Activated CD4-positive, alpha-beta T cell treated with anti-CD3 and anti-CD28 coated beads, Interleukin-2, Interleukin-6, amounts not matched to agents 100 ng/mL and 50 ng/mL, durations not matched to agents 16 hours and 8 hours (primary cell): ENCODE measurements around the gene ZCCHC10.
"Not testable (repeated sequence)": the region's sequence is repeated elsewhere in the genome, so short reads cannot be mapped to it uniquely, and the experiment has no call there.

Experiments
- DNase-seq: peaks from one replicate; pipeline ENCODE4 v3.0.0-alpha.2; 2020

The ZCCHC10 gene

DNA sequence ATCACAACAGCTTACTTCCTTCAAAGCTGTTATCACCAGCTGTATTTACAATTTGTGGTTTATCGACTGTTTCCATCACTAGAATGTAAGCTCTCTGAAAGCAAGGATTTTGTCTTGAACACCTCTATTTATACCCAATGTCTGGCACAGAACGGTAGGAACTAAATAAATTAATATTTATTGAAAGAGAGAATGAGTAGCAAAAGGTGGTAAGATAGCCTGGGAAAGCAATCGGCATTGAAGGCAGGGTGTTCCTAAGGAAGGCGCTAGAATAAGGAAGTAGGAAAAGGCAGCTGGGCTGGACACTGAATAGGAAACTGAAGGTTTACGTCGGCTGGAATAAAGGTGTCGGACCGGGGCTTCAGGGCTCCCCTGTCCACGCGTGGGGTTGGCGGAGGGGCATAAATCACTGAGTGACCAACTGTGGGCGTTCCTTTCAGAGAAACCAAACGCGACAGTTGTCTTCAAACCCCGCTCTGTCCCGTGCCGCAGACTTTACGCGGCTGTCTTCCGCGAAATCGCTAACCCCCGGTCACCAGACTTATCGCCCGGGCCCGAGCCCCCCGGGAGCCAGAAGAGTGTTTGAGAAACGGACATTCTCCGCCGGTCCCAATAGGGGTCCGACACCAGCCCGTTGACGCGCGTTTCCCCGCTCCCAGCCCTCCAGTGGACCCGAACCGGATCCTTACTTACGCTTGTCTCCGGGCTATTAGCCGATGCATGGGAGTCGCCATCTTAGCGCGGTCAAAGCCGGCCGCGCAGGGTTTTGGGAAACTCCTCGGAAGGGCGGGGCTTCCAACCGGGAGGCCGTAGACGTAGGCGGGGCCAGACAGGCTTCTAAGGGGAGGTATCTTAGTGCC lies at the start of gene ZCCHC10:
Gene ZCCHC10, minus strand, starts transcription at position 746 of the 860 bp plus-strand sequence. Its CDS starts 12 bp downstream, at position 734.
- DNase-seq, result peak; percentile 96

DNA sequence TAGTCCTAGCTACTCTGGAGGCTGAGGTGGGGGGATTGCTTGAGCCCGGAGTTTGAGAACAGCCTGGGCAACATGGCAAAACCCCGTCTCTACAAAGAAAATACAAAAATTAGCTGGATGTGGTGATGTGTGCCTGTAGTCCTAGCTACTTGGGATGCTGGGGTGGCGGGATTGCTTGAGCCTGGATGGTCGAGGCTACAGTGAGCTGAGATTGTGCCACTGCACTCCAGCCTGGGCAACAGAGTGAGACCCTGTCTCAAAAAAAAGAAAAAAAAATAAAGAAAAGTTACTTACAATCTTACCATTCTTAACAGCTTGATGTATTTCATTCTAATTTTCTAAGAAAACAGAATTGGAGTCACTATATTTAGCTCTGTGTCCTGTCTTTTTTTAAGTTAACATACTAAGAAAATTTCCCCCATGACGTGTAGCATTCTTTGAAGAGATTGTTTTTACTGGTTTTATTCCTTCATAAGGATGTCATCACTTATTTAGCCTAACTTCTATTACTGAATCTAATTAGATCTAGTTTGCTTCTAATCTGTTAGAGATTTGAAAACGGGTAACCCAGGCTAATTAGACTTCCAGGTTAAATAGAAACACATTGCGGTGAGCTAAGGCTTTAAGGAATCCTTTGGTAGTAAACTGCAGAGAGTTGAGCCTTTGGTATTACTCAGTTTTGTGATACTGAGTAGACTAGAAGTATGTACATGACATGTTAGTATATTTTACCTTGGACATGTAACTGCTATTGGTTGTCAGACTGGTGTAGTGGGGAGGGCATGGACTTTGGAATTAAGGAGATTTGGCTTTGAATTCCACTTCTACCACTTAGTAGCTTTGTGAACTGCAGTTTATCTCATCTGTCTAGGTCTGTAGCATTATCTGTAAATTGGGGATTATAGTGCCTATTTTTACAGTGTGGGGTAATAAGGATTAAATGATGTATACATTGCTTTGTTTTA lies 49.5 kb upstream of the ZCCHC10 start:
- DNase-seq, result no peak

GRCh38 chr5:133072021-133072420 lies 45.7 kb upstream of the ZCCHC10 start:
- DNase-seq, result no peak

DNA sequence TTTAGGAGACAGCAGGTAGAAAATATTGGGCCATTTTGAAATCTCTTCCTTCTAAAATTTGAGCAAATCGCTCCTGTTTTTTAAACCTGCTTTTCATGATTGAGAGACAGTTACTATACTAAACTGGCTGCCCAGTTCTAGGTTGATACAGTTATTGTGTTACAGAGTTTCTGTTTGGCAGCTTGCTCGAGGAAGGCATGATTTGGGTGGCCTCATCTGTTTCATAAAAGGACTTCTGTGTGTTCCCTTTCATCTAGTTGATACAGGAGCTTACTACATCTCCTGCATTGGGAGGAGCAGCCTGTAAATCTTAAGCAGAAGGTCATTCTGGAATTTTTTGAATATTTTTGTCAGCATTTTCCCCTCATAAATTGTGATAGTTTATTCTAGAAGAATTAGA lies 39.7 kb upstream of the ZCCHC10 start:
- DNase-seq, result no peak

DNA sequence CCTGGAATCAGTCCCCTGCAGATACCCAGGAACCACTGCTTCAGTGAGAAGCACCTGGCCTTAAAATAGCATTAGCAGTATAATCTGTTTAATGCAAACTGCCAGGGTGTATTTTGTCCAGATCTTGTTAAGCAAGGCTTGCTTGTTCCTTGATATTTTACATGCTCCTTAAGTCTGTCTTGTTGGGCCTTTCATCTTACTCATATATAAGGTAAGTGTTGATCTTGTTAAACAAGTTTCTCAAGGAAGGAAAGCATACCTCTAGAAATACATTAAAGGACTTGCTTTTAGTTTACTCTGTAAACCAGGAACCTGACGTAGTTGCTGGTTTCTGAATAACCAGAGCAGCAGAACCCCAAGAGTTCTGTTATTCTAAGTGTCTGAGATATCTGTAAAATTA lies 39.1 kb upstream of the ZCCHC10 start:
- no peak for DNase-seq

GRCh38 chr5:133063965-133064364 lies 37.6 kb upstream of the ZCCHC10 start:
- DNase-seq, result no peak

DNA sequence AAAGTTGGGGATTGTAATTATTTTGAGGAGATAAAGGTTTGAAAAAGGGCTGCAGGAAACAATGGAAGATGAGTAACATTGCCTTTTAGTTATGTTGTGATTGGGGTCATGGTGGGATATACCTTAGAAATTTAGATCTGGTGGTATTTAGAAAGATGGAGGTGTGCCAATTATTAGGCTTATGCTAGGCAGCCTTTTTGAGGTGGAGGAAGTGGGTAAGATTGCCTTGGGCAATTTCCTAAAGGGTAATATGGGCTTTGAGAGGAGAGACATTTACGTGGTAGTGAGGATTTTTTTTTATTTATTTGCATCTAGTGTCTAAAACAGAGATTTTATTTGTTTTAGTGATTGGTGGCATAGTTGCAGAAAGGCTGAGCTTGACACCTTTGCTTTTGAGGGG lies 35.9 kb upstream of the ZCCHC10 start:
- no peak for DNase-seq

GRCh38 chr5:133059621-133060020 lies 33.3 kb upstream of the ZCCHC10 start:
- no peak for DNase-seq

- DNase-seq, result no peak
These were observed 30.5 kb upstream of the ZCCHC10 start for GRCh38 chr5:133056891-133057290.

GRCh38 chr5:133054697-133055471 lies 28.5 kb upstream of the ZCCHC10 start:
- no peak for DNase-seq

GRCh38 chr5:133053448-133053847 lies 27.1 kb upstream of the ZCCHC10 start:
- no peak for DNase-seq

DNA sequence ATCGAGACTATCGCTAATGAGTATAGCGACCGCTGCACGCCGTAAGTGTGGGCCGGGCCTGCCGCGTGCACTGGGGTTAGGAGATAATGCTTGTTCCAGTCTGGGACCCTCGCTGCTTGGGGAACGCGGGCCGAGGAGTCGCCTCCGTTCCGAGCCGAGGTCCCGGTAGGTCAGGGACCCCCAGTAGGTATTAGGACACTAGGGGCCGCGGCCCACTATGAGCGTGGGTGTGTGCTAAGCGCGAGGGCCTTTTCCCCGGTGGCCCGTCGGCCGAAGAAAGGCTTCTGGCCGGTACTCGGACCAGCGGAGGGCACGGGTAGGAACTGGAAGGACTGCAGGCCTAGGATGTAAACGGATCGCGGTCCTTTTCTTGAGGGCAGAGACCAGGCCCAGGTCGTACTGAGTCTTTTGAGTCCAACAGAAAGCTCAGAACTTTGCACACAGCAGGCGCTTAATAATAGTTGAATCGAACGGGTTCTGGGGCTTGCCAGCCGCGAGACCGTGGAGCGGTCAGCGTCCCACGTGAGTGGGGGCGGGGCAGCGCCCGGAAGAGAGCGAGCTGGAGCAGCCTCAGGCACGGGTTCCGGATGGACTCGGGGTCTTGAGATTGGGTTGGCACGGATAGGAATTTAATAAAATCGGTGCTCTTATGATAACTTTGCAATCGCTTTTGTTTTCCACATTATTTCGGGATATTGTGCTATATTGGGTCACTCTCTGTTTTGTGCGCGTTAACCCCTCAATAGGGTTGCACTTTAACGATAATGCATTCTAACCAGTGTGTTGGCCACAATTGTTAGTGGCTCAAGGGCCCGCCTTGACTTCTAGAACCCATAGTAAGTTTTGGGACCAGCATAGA lies 26.2 kb upstream of the ZCCHC10 start:
- peak; percentile 82 for DNase-seq

- DNase-seq, result peak; percentile 97
These were observed 25.4 kb upstream of the ZCCHC10 start, which contains the start of gene HSPA4 for GRCh38 chr5:133051542-133052316. HSPA4 (plus strand) TSS chr5:133052013; CDS start chr5:133052251, 238 bp downstream.

DNA sequence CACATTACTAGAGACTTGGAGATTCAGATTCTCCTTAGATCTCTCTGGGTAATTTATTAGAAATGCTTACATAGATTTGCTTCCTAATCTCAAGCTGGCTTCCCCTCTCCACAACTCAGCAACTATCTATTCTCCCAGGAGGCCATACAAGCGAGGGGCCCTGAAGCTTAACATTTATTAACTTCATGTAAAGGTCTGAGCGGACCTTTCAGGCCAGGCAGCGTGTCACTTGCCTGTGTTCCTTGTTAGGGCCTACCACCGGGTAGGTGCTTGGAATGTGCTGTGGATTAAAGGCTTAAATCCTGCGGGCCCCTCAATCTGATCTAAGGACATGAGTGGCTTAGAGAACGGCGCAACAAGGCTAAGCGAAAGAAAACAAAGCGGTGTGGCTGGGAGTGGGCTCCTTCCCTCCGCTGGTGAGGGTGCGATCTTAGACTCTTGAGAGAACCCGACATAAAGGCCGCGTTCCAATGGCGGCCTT lies 24.8 kb upstream of the ZCCHC10 start:
- no peak for DNase-seq

DNA sequence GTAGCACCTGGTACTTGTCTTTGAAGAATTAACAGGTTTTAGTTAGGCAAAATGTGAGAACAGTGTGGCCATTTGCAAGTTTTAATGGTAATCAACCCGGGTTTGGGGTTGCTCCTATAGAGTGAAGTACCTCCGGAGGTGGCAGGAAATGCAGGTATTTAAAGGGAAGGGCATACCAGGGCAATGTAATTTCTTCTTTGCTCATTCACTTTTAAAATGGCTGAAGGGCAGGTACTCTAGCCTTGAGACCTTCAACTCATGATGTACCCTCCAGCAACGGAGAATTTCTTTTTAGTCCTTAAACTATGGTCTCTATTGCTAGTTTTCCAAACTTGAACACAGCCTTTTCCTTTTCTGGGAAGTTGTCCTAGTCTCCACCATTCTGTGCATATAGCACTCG lies 24.2 kb upstream of the ZCCHC10 start:
- peak; percentile 25 for DNase-seq

- DNase-seq, result no peak
These were observed 23.3 kb upstream of the ZCCHC10 start for GRCh38 chr5:133049726-133050048.

DNA sequence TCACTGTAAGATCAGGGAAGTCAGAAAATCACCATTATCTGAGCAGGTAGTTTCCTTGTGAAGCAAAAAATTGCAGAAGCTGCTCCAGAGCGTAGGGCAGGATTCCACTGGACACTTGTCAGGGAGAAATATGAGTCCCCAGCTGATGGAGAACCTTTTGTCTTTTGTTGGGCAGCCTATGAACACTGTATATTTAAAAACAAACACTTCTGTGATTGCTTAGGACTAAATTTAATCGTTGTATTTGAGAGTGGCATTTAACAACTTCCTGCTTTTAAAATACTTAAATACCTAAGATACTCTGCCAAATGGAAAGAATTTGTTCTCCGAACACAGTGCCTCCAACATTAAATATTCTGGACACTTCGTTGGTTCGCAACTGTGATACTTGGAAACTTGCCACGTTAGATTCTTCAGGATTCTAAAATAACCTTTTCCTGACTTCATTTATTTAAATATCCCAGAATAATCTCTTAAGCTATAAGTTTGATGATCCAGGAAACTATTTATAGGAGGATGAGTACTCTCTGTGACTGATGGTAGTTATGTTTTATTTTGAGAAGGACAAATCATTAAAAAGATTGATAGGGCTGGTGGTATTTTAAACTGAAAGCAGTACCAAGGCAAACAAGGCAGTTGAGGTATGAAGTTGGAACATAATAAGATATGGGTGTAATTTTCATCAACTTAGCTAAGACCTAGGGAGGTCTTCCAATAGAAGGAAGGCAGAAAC lies 22.8 kb upstream of the ZCCHC10 start:
- no peak for DNase-seq

GRCh38 chr5:133047404-133047803 lies 21.1 kb upstream of the ZCCHC10 start:
- no peak for DNase-seq

- not testable (repeated sequence) for DNase-seq
These were observed 20.2 kb upstream of the ZCCHC10 start for GRCh38 chr5:133046560-133046959.

GRCh38 chr5:133041910-133042309 lies 15.6 kb upstream of the ZCCHC10 start:
- DNase-seq, result no peak
